ENCODE measurements around the gene CHAF1B. TPM values are rescaled to one million over a fixed set of nuclear protein-coding genes. Genes with fewer than 3 reads are reported as not detected.
"Not testable (repeated sequence)": the region's sequence is repeated elsewhere in the genome, so short reads cannot be mapped to it uniquely, and the experiment has no call there.

Gene CHAF1B
- total RNA-seq, 1 experiment from 2014 or later = 7.7 TPM

DNA sequence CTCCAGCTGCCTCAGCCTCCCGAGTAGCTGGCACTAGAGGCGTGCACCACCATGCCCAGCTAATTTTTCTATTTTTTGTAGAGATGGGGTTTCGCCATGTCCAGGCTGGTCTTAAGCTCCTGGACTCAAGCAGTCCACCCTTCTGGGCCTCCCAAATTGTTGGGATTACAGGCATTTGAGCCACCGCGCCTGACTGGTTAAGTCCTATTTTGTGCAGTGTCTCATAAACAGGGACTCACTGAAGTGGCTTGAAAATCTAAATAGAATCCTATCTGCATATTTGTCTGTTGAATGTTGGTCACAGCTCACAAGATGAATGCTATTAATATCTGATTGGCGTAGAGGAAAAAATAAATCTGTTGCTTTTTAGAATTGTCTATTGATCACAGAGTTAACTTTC lies 5.9 kb upstream of the CHAF1B start:
- Mint-ChIP-seq H3K9me3 (ENCODE audit: unreplicated experiment) (no peaks in the 10 kb centered on the region), H3K27me3 (ENCODE audit: insufficient read depth, unreplicated experiment) (no peaks in the 10 kb centered on the region), H3K4me1 (ENCODE audit: insufficient read depth, unreplicated experiment) (no peaks in the 10 kb centered on the region), H3K4me3 (ENCODE audit: unreplicated experiment) (no peak overlapping the region), H3K36me3 (ENCODE audit: insufficient read depth, unreplicated experiment) (peaks cover 47% of the 10 kb centered on the region), H3K27ac (ENCODE audit: low read depth, unreplicated experiment) (no peak overlapping the region)
- intact Hi-C loops (cut with micrococcal nuclease) = no loop called here
- no TSS peak for BruUV-seq (replicated peaks)
- ChIA-PET POLR2A (interaction anchor here (0.6 to 1.1 kb wide), 2 partner anchors 9 to 24 kb away, joined by 3 read pairs; no protein-coding TSS in a partner anchor), CTCF (no interaction called here)
- TF ChIP-seq CTCF (IDR thresholded peaks at IDR 0.05; ENCODE audit: unreplicated experiment) = no peak
- no peak for DNase-seq (ENCODE audit: unreplicated experiment)

DNA sequence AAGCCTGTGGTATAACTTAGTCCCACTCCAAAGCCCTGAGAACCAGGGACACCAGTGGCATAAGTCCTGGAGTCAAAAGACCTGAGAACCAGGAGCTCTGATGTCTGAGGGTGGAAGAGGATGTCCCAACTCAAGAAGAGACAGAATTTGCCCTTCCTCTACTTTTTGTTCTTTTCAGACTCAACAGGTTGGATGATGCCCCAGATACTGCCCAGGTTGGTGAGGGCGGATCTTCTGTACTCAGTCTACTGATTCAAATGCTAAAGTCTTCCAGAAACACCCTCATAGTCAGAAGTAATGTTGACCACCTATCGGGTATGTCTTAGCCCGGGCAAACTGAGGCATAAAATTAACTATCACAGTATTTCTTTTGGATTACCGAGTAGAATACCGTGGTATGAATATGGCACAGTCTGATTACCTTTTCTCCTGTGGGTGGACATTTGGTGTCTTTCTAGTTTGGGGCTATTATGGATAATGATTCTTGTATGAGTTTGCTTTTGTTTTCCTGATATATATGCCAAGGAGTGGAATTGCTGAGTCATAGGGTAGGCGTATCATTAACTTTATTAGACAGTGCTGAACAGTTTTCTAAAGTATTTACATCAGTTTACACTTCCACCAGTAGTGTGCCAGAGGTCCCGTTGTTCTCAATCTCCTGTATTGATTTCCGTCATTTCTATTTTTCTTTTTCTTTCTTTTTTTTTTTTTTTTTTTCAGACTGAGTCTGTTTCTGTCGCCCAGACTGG lies 3.2 kb upstream of the CHAF1B start:
- intact Hi-C loops (cut with micrococcal nuclease) = no loop called here
- CTCF ChIA-PET = no interaction called here
- no peak overlapping the region for H3K4me3 Mint-ChIP-seq (ENCODE audit: unreplicated experiment)

GRCh38 chr21:36382722-36383121 lies 2.5 kb upstream of the CHAF1B start:
- H3K4me3 Mint-ChIP-seq (ENCODE audit: unreplicated experiment); H3K27me3 Mint-ChIP-seq (ENCODE audit: insufficient read depth, unreplicated experiment); BruUV-seq (replicated peaks); intact Hi-C loops (cut with micrococcal nuclease); H3K4me1 Mint-ChIP-seq (ENCODE audit: insufficient read depth, unreplicated experiment); H3K27ac Mint-ChIP-seq (ENCODE audit: low read depth, unreplicated experiment); DNase-seq (ENCODE audit: unreplicated experiment); CTCF ChIA-PET; H3K9me3 Mint-ChIP-seq (ENCODE audit: unreplicated experiment): not testable (repeated sequence)
- H3K36me3 Mint-ChIP-seq (ENCODE audit: insufficient read depth, unreplicated experiment) = peaks cover 22% of the 10 kb centered on the region
- POLR2A ChIA-PET = interaction anchor here (1.8 kb wide), 1 partner anchor 46 kb away, joined by 6 read pairs; no protein-coding TSS in a partner anchor

More for the DNA sequence above, 3.2 kb upstream of the CHAF1B start:
- Mint-ChIP-seq H3K4me1 (ENCODE audit: insufficient read depth, unreplicated experiment) (no peaks in the 10 kb centered on the region), H3K27ac (ENCODE audit: low read depth, unreplicated experiment) (no peak overlapping the region), H3K9me3 (ENCODE audit: unreplicated experiment) (no peaks in the 10 kb centered on the region), H3K36me3 (ENCODE audit: insufficient read depth, unreplicated experiment) (peaks cover 29% of the 10 kb centered on the region), H3K27me3 (ENCODE audit: insufficient read depth, unreplicated experiment) (no peaks in the 10 kb centered on the region)
- no peak for TF ChIP-seq CTCF (IDR thresholded peaks at IDR 0.05; ENCODE audit: unreplicated experiment)
- DNase-seq (ENCODE audit: unreplicated experiment) = no peak
- POLR2A ChIA-PET = interaction anchor here (0.6 to 0.9 kb wide), 3 partner anchors 45 to 112 kb away, joined by 3 to 4 read pairs (median 3); partner anchors contain the start of gene MORC3
- BruUV-seq (replicated peaks) = no TSS peak

GRCh38 chr21:36384885-36385232 lies 333 bp upstream of the CHAF1B start:
- Mint-ChIP-seq H3K36me3 (ENCODE audit: insufficient read depth, unreplicated experiment) (peaks cover 12% of the 10 kb centered on the region), H3K4me1 (ENCODE audit: insufficient read depth, unreplicated experiment) (no peaks in the 10 kb centered on the region), H3K27ac (ENCODE audit: low read depth, unreplicated experiment) (no peak overlapping the region), H3K4me3 (ENCODE audit: unreplicated experiment) (peak overlapping the region; percentile 70), H3K27me3 (ENCODE audit: insufficient read depth, unreplicated experiment) (no peaks in the 10 kb centered on the region), H3K9me3 (ENCODE audit: unreplicated experiment) (no peaks in the 10 kb centered on the region)
- ChIA-PET POLR2A (interaction anchor here (1.0 to 2.3 kb wide), 2 partner anchors 29 to 45 kb away, joined by 3 to 8 read pairs; no protein-coding TSS in a partner anchor), CTCF (interaction anchor here (0.8 kb wide), 1 partner anchor 1219 kb away, joined by 5 read pairs; no protein-coding TSS in a partner anchor)
- TF ChIP-seq CTCF (IDR thresholded peaks at IDR 0.05; ENCODE audit: unreplicated experiment) = no peak
- intact Hi-C loops (cut with micrococcal nuclease) = loop anchor here (5.0 kb wide), 1 partner anchor 243 kb away; no protein-coding TSS in a partner anchor
- no TSS peak for BruUV-seq (replicated peaks)
- DNase-seq (ENCODE audit: unreplicated experiment) = no peak
